Gastrocnemius medialis (tissue), 4 donors: ENCODE data around the gene GRID1.

ENCODE experiments used
- CTCF ChIP-seq, 5 experiments: fragments of 450-650 bp in 3 of 5; fragments of 200-600 bp in 2 of 5; sonication (generic) in 2 of 5; IDR thresholded peaks in 4 of 5; conservative IDR thresholded peaks in 1 of 5; 1 replicate in 4 of 5; 2 replicates in 1 of 5; pipeline ENCODE4 v1.5.1; 2016 to 2019; ENCODE audit warnings: antibody characterized with exemption in 5 of 5, mild to moderate bottlenecking in 3 of 5, moderate library complexity in 3 of 5
- POLR2A ChIP-seq, 2 donors: fragments of 450-650 bp; IDR thresholded peaks; one replicate each; pipeline ENCODE4 v1.6.1; 2017; ENCODE audit warnings: antibody characterized with exemption in 2 of 2, mild to moderate bottlenecking in 2 of 2, moderate library complexity in 2 of 2

- TF ChIP-seq CTCF (IDR thresholded peaks at IDR 0.05 in 4 of 5, conservative IDR thresholded peaks at IDR 0.05 in 1 of 5) (no peak), POLR2A (IDR thresholded peaks at IDR 0.05) (no peak)
Observed at GRCh38 chr10:85811405-85811804, 555.2 kb downstream of the GRID1 start.
